Lower lobe of right lung (tissue), 2 donors: ENCODE measurements around the gene NT5M. TPM values are rescaled to one million over a fixed set of nuclear protein-coding genes. Genes with fewer than 3 reads are reported as not detected.
A peak's percentile ranks its signal among the peaks of the same experiment; 100 is the strongest.
"Not testable (repeated sequence)": the region's sequence is repeated elsewhere in the genome, so short reads cannot be mapped to it uniquely, and the experiment has no call there.

ENCODE experiments used
- ATAC-seq, 2 donors: fragments of 200-7000 bp; cut with Tn5 transposase; one replicate each; pipeline ENCODE4 v1.9.1; 2020 to 2022; ENCODE audit warnings: mild to moderate bottlenecking in 2 of 2, moderate library complexity in 2 of 2
- DNase-seq: peaks from one replicate; pipeline ENCODE4 v3.0.0-alpha.2; 2020
- H3K27ac ChIP-seq: fragments of 200-600 bp; one replicate; pipeline ENCODE4 v1.8.0; 2022
- H3K27me3 ChIP-seq: fragments of 200-600 bp; one replicate; pipeline ENCODE4 v1.8.0; 2022; ENCODE audit warnings: low read depth
- H3K36me3 ChIP-seq: fragments of 200-600 bp; one replicate; pipeline ENCODE4 v1.8.0; 2022; ENCODE audit warnings: mild to moderate bottlenecking
- H3K4me1 ChIP-seq: fragments of 200-600 bp; one replicate; pipeline ENCODE4 v1.8.0; 2022
- H3K4me3 ChIP-seq: fragments of 200-600 bp; one replicate; pipeline ENCODE4 v1.8.0; 2022; ENCODE audit warnings: mild to moderate bottlenecking
- H3K9me3 ChIP-seq: fragments of 200-600 bp; one replicate; pipeline ENCODE4 v1.8.0; 2022
- intact Hi-C: fragments of 100-400 bp; cut with DNase I; formaldehyde crosslinking; loops from one replicate; pipeline ENCODE4 v1.11.0; 2022
- long read RNA-seq: library from polyadenylated mRNA; unstranded; transcript quantifications from one replicate; pipeline ENCODE4 v2.0.0, GENCODE V29; 2021
- total RNA-seq: library from RNA; stranded (reverse); fragmentation: NEBNext Ultra II Directional; extraction: Animal tissue kit (Norgen Biotek cat#: 25700); gene quantifications from one replicate; pipeline ENCODE4 v1.2.1, GENCODE V29; 2021
- TF ChIP-seq, protein P1 (sequence below): fragments of 200-600 bp; IDR thresholded peaks from one replicate; pipeline ENCODE4 v1.8.0; 2022; ENCODE audit warnings: antibody characterized with exemption, mild to moderate bottlenecking
- donor health status: DM: no; HTN: yes; CAD: no; lungs with severe emphysema.

Gene NT5M
- total RNA-seq = 1.1 TPM
- long read RNA-seq, partial matches to known transcripts = 0 of 11 reads
- long read RNA-seq, other reads (novel, unspliced or antisense) = 9 of 11 reads

DNA sequence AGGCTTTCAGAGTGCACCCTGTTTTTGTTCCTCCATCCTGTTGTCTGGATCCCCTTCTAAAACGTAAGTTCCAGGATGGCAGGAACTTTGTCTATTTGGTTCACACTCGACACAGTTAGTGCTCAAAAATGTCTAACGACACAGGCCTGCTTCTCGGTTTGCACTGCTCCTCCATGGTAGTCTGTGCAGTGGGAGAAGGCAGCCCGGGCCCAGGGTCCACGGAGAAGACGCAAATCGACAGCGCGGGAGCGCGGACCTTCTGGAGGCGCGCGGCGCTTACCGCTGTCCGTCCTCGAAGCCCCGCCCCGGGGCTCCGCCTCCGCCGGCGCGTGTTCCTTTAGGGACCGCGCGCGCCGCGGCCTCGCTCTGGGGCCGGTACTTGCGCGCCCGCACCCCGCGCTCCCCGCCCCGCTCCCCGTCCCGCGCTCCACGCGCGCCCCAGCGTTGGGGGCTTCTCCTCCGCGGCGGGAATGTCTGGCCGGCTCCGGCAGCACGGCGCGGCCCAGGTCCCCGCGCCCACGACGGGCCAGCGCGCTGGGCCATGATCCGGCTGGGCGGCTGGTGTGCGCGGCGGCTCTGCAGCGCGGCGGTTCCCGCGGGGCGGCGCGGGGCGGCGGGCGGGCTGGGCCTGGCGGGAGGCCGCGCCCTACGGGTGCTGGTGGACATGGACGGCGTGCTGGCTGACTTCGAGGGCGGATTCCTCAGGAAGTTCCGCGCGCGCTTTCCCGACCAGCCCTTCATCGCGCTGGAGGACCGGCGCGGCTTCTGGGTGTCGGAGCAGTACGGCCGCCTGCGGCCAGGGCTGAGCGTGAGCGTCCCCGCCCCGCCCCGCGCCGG lies at the start of gene NT5M:
TSS of gene NT5M (plus strand) at position 364 of the 837 bp plus-strand sequence. CDS start at position 542, 178 bp downstream.
- peak; percentile 89 for DNase-seq
- Histone ChIP-seq H3K4me3 (peak within 1 kb of the TSS; percentile 64), H3K27me3 (no peaks in the 10 kb centered on the region), H3K4me1 (peaks cover 34% of the 10 kb centered on the region), H3K27ac (peak within 1 kb of the TSS; percentile 65), H3K36me3 (no peaks in the 10 kb centered on the region), H3K9me3 (no peaks in the 10 kb centered on the region)
- TF ChIP-seq, protein P1, sequence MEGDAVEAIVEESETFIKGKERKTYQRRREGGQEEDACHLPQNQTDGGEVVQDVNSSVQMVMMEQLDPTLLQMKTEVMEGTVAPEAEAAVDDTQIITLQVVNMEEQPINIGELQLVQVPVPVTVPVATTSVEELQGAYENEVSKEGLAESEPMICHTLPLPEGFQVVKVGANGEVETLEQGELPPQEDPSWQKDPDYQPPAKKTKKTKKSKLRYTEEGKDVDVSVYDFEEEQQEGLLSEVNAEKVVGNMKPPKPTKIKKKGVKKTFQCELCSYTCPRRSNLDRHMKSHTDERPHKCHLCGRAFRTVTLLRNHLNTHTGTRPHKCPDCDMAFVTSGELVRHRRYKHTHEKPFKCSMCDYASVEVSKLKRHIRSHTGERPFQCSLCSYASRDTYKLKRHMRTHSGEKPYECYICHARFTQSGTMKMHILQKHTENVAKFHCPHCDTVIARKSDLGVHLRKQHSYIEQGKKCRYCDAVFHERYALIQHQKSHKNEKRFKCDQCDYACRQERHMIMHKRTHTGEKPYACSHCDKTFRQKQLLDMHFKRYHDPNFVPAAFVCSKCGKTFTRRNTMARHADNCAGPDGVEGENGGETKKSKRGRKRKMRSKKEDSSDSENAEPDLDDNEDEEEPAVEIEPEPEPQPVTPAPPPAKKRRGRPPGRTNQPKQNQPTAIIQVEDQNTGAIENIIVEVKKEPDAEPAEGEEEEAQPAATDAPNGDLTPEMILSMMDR = no peak
- peak; percentile 86 to 91 for ATAC-seq
- intact Hi-C loops = no loop called here

DNA sequence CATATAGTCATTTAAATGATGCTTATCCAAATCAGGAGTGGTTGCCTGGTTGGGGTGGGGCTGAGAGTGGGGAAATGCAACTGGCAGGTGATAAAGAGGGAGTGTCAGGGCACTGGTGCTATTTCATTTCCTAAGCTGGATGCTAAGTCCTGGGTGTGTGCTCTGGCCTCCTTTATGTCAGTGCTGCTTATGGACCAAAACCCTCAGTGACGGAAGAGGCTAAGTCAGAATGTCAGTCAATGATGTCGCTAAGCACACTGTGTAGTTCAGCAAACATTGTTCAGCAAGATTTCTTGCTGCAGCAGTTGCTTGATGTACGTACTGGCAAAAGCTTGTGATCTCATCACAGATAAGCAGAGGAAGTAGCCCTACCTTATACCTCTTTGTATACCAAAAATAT lies 49.8 kb upstream of the NT5M start:
- intact Hi-C loops = no loop called here
- H3K4me3 ChIP-seq = no peak overlapping the region
- no peaks in the 10 kb centered on the region for H3K27me3 ChIP-seq
- no peak overlapping the region for H3K27ac ChIP-seq
- TF ChIP-seq, protein P1 = no peak
- no peaks in the 10 kb centered on the region for H3K4me1 ChIP-seq
- ATAC-seq (peak; percentile 66 to 92), DNase-seq (no peak)
- no peaks in the 10 kb centered on the region for H3K9me3 ChIP-seq
- peaks cover 96% of the 10 kb centered on the region for H3K36me3 ChIP-seq

DNA sequence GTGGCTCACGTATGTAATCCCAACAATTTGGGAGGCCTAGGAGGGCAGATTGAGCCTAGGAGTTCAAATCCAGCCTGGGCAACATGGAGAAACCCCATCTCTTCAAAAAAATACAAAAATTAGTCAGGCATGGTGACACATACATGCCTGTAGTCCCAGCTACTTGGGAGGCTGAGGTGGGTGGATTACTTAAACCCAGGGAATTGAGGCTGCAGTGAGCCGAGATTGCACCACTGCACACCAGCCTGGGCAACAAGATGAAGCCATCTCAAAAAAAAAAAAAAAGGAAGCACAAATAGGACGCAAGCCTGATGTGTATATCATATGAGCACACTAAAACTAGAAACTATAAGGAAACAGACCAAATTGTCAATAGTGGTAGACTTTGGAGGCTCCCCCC lies 49.1 kb upstream of the NT5M start:
- intact Hi-C loops = no loop called here
- H3K36me3 ChIP-seq = peaks cover 96% of the 10 kb centered on the region
- ATAC-seq = no peak

DNA sequence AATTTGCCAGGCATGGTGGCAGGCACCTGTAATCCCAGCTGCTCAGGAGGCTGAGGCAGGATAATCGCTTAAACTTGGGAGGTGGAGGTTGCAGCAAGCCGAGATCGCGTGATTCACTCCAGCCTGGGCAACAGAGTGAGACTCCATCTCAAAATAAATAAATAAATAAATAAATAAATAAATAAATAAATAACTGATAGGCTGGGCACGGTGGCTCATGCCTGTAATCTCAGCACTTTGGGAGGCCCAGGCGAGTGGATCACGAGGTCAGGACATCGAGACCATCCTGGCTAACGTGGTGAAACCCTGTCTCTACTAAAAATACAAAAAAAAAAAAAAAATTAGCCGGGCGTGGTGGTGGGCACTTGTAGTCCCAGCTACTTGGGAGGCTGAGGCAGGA lies 47.5 kb upstream of the NT5M start:
- DNase-seq, H3K27ac ChIP-seq, intact Hi-C loops, ATAC-seq, H3K9me3 ChIP-seq, H3K4me3 ChIP-seq, H3K4me1 ChIP-seq, H3K27me3 ChIP-seq: not testable (repeated sequence)
- peaks cover 99% of the 10 kb centered on the region for H3K36me3 ChIP-seq

More for the DNA sequence above, 49.1 kb upstream of the NT5M start:
- H3K27ac ChIP-seq = no peak overlapping the region
- TF ChIP-seq, protein P1 = no peak
- no peaks in the 10 kb centered on the region for H3K4me1 ChIP-seq
- no peak for DNase-seq
- H3K4me3 ChIP-seq = no peak overlapping the region
- H3K9me3 ChIP-seq = no peaks in the 10 kb centered on the region
- H3K27me3 ChIP-seq = no peaks in the 10 kb centered on the region

DNA sequence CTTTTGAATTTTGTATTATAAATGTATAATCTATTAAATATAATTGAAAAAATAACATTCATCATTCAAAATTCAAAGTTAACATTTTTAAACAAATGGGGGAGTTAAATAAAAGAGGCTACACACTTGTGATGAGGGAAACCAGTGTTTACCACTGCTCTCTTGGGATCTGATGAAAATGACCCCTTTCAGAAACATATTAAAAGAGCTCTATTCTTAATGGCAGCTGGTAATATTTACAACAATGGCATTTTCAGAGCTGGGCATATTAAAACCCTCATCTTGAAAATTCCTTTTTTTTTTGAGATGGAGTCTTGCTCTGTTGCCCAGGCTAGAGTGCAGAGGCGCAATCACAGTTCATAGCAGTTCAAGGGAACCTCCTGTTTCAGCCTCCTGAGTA lies 46.9 kb upstream of the NT5M start:
- H3K4me3 ChIP-seq = no peak overlapping the region
- H3K27me3 ChIP-seq = no peaks in the 10 kb centered on the region
- no peaks in the 10 kb centered on the region for H3K9me3 ChIP-seq
- intact Hi-C loops = no loop called here
- H3K36me3 ChIP-seq = peaks cover 99% of the 10 kb centered on the region
- ATAC-seq (no peak), DNase-seq (no peak)
- TF ChIP-seq, protein P1 = no peak
- no peaks in the 10 kb centered on the region for H3K4me1 ChIP-seq
- H3K27ac ChIP-seq = no peak overlapping the region

DNA sequence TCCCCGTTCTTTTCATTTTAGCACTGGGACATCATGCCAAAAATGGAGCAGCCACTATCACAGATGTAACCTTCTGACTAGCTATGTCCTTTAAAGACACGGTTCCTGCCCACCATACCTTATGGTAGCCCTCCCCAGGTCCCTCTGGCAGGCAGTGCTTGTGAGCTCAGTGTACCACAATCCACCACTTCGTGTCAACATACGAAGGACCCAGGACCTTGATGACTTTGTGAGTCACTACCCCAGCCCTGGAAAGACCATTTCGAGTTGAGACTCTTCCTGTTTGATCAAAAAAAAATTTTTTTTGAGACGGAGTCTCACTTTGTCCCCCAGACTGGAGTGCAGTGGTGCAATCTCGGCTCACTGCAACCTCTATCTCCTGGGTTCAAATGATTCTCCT lies 45.2 kb upstream of the NT5M start:
- Histone ChIP-seq H3K4me3 (no peak overlapping the region), H3K36me3 (peaks cover 99% of the 10 kb centered on the region), H3K9me3 (no peaks in the 10 kb centered on the region), H3K27ac (no peak overlapping the region), H3K27me3 (no peaks in the 10 kb centered on the region), H3K4me1 (no peaks in the 10 kb centered on the region)
- ATAC-seq (no peak), DNase-seq (no peak)
- intact Hi-C loops = no loop called here
- TF ChIP-seq, protein P1 = no peak
